IMR-90 (cell line): ENCODE data around the gene DPH2. TPM values are rescaled to one million over a fixed set of nuclear protein-coding genes. Genes with fewer than 3 reads are reported as not detected.

Experiments
- ATAC-seq: fragments of 200-7000 bp; cut with Tn5 transposase; 2 replicates; pipeline ENCODE4 v1.9.1; 2020; ENCODE audit warnings: low read depth, mild to moderate bottlenecking, moderate library complexity
- BruUV-seq: library from RNA; stranded (reverse); fragments of 400-500 nt; replicated peaks from 2 replicates; lab custom pipeline; 2021; lab: Mats Ljungman, UMichigan
- CTCF ChIA-PET: fragments of 300-600 bp; formaldehyde crosslinking; extraction: SDS; loops from one replicate; lab custom pipeline; 2021; ENCODE audit warnings: antibody characterized with exemption; lab: Yijun Ruan, JAX
- POLR2A ChIA-PET: fragments of 300-600 bp; sonication (Branson Sonifier 250); formaldehyde crosslinking; loops from one replicate; lab custom pipeline; 2022; ENCODE audit warnings: antibody characterized with exemption; ENCODE audit not compliant: unreplicated experiment; lab: Charles Lee
- DNase-seq: peaks from one replicate; pipeline ENCODE4 v3.0.0; 2013
- H2AFZ ChIP-seq: replicated peaks from 2 replicates; pipeline ENCODE3; 2013; ENCODE audit warnings: low read length, mild to moderate bottlenecking; ENCODE audit not compliant: poor library complexity
- H2AK5ac ChIP-seq: 2 replicates; pipeline ENCODE4 v1.6.1; 2013; ENCODE audit warnings: low read depth, low read length, inconsistent platforms
- H2AK9ac ChIP-seq: replicated peaks from 2 replicates; pipeline ENCODE3; 2013; ENCODE audit warnings: mild to moderate bottlenecking, low read depth, low read length, moderate library complexity; ENCODE audit not compliant: poor library complexity
- H2BK120ac ChIP-seq: 2 replicates; pipeline ENCODE4 v1.6.1; 2013; ENCODE audit warnings: low read depth, low read length, inconsistent platforms
- H2BK15ac ChIP-seq: 3 replicates; pipeline ENCODE4 v1.6.1; 2013; ENCODE audit warnings: low read depth, low read length, inconsistent platforms
- H2BK20ac ChIP-seq: 2 replicates; pipeline ENCODE4 v1.6.1; 2013; ENCODE audit warnings: low read depth, mild to moderate bottlenecking, inconsistent platforms, low read length, moderate library complexity
- H2BK5ac ChIP-seq: 2 replicates; pipeline ENCODE4 v1.6.1; 2013; ENCODE audit warnings: mild to moderate bottlenecking, low read depth, low read length, inconsistent platforms; ENCODE audit not compliant: poor library complexity, severe bottlenecking
- H3K14ac ChIP-seq: replicated peaks from 2 replicates; pipeline ENCODE4 v1.6.1; 2013; ENCODE audit warnings: low read depth, low read length, inconsistent platforms
- H3K18ac ChIP-seq: 2 replicates; pipeline ENCODE4 v1.6.1; 2013; ENCODE audit warnings: low read depth, low read length, control low read depth
- H3K23ac ChIP-seq: 2 replicates; pipeline ENCODE4 v1.6.1; 2013; ENCODE audit warnings: low read depth, low read length, inconsistent platforms
- H3K27ac ChIP-seq: 2 replicates; pipeline ENCODE4 v1.5.1; 2013; ENCODE audit warnings: mild to moderate bottlenecking, control low read depth, low read length; ENCODE audit not compliant: insufficient read depth
- H3K27me3 ChIP-seq: 2 replicates; pipeline ENCODE4 v1.6.1; 2013; ENCODE audit warnings: low read length; ENCODE audit not compliant: control insufficient read depth, insufficient read depth
- H3K36me3 ChIP-seq: 2 replicates; pipeline ENCODE4 v1.6.1; 2013; ENCODE audit warnings: low read length, mixed read lengths; ENCODE audit not compliant: control insufficient read depth, insufficient read depth
- H3K4ac ChIP-seq: 2 replicates; pipeline ENCODE4 v1.6.1; 2013; ENCODE audit warnings: low read depth, low read length, inconsistent platforms
- H3K4me1 ChIP-seq: 2 replicates; pipeline ENCODE4 v1.6.1; 2013; ENCODE audit warnings: low read length, mixed read lengths; ENCODE audit not compliant: control insufficient read depth, insufficient read depth
- H3K4me2 ChIP-seq: 2 replicates; pipeline ENCODE4 v1.6.1; 2013; ENCODE audit warnings: low read depth, mild to moderate bottlenecking, control low read depth, low read length, moderate library complexity
- H3K4me3 ChIP-seq: 2 replicates; pipeline ENCODE4 v1.5.1; 2013; ENCODE audit warnings: low read depth, mild to moderate bottlenecking, control low read depth, low read length, moderate library complexity; ENCODE audit not compliant: insufficient read depth
- H3K56ac ChIP-seq: 2 replicates; pipeline ENCODE4 v1.6.1; 2013; ENCODE audit warnings: low read length, inconsistent platforms; ENCODE audit not compliant: insufficient read depth; ENCODE audit errors: extremely low read depth
- H3K79me1 ChIP-seq, 2 experiments: 2 replicates each; pipeline ENCODE4 v1.6.1; 2013; ENCODE audit warnings: low read length in 2 of 2, inconsistent platforms in 1 of 2, low read depth in 1 of 2
- H3K9ac ChIP-seq: 2 replicates; pipeline ENCODE4 v1.6.1; 2013; ENCODE audit warnings: low read depth, low read length, control low read depth
- H3K9me1 ChIP-seq: 2 replicates; pipeline ENCODE4 v1.6.1; 2013; ENCODE audit warnings: low read length, inconsistent platforms; ENCODE audit not compliant: insufficient read depth
- H3K9me3 ChIP-seq: 2 replicates; pipeline ENCODE4 v1.6.1; 2013; ENCODE audit warnings: low read length; ENCODE audit not compliant: control insufficient read depth, insufficient read depth
- H4K20me1 ChIP-seq: 2 replicates; pipeline ENCODE4 v1.6.1; 2013; ENCODE audit warnings: low read length, inconsistent platforms; ENCODE audit not compliant: insufficient read depth
- H4K5ac ChIP-seq: 2 replicates; pipeline ENCODE4 v1.6.1; 2013; ENCODE audit warnings: mild to moderate bottlenecking, low read depth, low read length, control low read depth
- H4K8ac ChIP-seq, 2 experiments: 2 replicates each; pipeline ENCODE4 v1.6.1; 2013; ENCODE audit warnings: low read depth in 2 of 2, low read length in 2 of 2, control low read depth in 1 of 2, inconsistent platforms in 1 of 2
- H4K91ac ChIP-seq: 2 replicates; pipeline ENCODE4 v1.6.1; 2013; ENCODE audit warnings: low read depth, low read length, inconsistent platforms; ENCODE audit not compliant: insufficient read depth
- CEBPB ChIP-seq: IDR thresholded peaks from 2 replicates; pipeline ENCODE4 v1.6.1; 2012; ENCODE audit warnings: low read depth, low read length, improper control_type of control experiment
- ELK1 ChIP-seq: fragments of 150-350 bp; IDR thresholded peaks from 2 replicates; pipeline ENCODE4 v1.6.1; 2016; ENCODE audit warnings: low read depth, mild to moderate bottlenecking, low read length, moderate library complexity, borderline replicate concordance
- FOS ChIP-seq: fragments of 150-350 bp; IDR thresholded peaks from 2 replicates; pipeline ENCODE4 v1.6.1; 2016; ENCODE audit warnings: low read depth, low read length
- MAFK ChIP-seq: IDR thresholded peaks from 2 replicates; pipeline ENCODE4 v1.6.1; 2012; ENCODE audit warnings: low read depth, low read length, improper control_type of control experiment
- MXI1 ChIP-seq: IDR thresholded peaks from 2 replicates; pipeline ENCODE4 v1.6.1; 2012; ENCODE audit warnings: low read depth, mild to moderate bottlenecking, low read length, moderate library complexity, borderline replicate concordance
- NFE2L2 ChIP-seq: fragments of 150-350 bp; IDR thresholded peaks from 2 replicates; pipeline ENCODE4 v1.6.1; 2016; ENCODE audit warnings: low read depth, mild to moderate bottlenecking, low read length
- POLR2A ChIP-seq: IDR thresholded peaks from 2 replicates; pipeline ENCODE4 v1.6.1; 2012; ENCODE audit warnings: mild to moderate bottlenecking, low read depth, low read length
- RAD21 ChIP-seq: IDR thresholded peaks from 2 replicates; pipeline ENCODE4 v1.6.1; 2012; ENCODE audit warnings: low read length, improper control_type of control experiment
- RFX5 ChIP-seq: IDR thresholded peaks from 2 replicates; pipeline ENCODE4 v1.8.0; 2012; ENCODE audit warnings: low read depth, mild to moderate bottlenecking, low read length, moderate library complexity
- SMC3 ChIP-seq: fragments of 150-350 bp; IDR thresholded peaks from 2 replicates; pipeline ENCODE4 v1.6.1; 2016; ENCODE audit warnings: low read depth, mild to moderate bottlenecking, antibody characterized with exemption, low read length, moderate library complexity
- WGBS, 2 experiments: methylation state at CpG; one replicate each; pipeline versions ENCODE4 v1.1.5 to v1.1.7; 2013; ENCODE audit warnings: missing lambda C conversion rate in 2 of 2; ENCODE audit not compliant: insufficient read length in 1 of 2; ENCODE audit errors: extremely low coverage in 2 of 2; 5-methylcytosine and 5-hydroxymethylcytosine counted together
- dilution Hi-C: fragments of 300-500 bp; cut with HindIII; formaldehyde crosslinking; loops from one replicate; pipeline ENCODE4 v1.14.3; 2018; ENCODE audit warnings: low sequenced_read_pairs; ENCODE audit not compliant: unreplicated experiment
- in situ Hi-C: fragments of 300-500 bp; cut with MboI; formaldehyde crosslinking; loops from 3 replicates; pipeline ENCODE4 v1.14.3; 2019; ENCODE audit warnings: low sequenced_read_pairs, inconsistent platforms, mixed read lengths
- intact Hi-C: fragments of 100-400 bp; cut with micrococcal nuclease; formaldehyde crosslinking; loops from 2 replicates; pipeline ENCODE4 v1.10.0; 2022
- polyA plus RNA-seq, 3 experiments: library from polyadenylated mRNA; depleted of rRNA; stranded (reverse); fragments of >200 nt; gene quantifications; 2 replicates each; pipeline ENCODE4 v1.2.3, GENCODE V29; 2012; ENCODE audit warnings: low replicate concordance in 1 of 3
- total RNA-seq: library from RNA; depleted of rRNA; stranded (reverse); fragments of >200 nt; gene quantifications from 2 replicates; pipeline ENCODE4 v1.2.3, GENCODE V29; 2012
- TF ChIP-seq, protein P1 (sequence below): fragments of 150-350 bp; IDR thresholded peaks from 2 replicates; pipeline ENCODE4 v1.6.1; 2017; ENCODE audit warnings: mild to moderate bottlenecking, antibody characterized with exemption, low read length, low read depth
- TF ChIP-seq, protein P2 (sequence below): conservative IDR thresholded peaks from 2 replicates; pipeline ENCODE4 v1.5.1; 2012; ENCODE audit warnings: mild to moderate bottlenecking, low read depth, low read length, improper control_type of control experiment

Gene DPH2
- total and polyA plus RNA-seq, 2 of the 4 experiments (the other 2 are of a cell fraction), result 21.0 to 32.2 TPM

DNA sequence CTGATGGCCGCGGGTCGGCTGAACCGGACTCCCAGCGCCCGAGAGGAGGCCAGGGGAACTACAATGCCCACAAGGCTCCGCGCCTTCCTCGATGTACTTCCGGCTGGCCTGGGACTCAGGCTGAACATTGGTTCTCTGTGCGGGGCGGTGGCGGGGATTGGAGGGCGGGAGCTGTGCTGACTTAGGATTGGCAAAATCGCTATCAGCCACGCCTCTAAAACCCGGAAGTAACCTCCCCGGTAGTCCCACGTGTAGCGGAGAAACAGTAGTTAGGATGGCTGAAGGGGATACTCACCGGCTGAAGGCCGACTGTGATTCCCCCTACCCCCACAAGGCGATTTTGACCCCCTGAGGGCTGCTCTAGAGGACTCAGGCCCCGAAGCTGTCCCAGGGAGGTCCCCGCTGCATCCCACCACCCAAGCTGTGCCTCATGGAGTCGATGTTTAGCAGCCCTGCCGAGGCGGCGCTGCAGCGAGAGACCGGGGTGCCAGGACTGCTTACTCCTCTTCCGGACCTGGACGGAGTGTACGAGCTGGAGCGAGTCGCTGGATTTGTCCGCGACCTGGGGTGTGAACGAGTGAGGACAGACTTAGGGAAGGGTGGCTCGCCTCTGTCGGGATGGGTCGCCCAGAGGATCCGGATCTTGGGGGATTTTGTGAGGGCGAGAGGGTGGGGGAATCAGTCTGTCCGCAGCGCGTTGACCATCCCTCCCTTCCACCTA lies at the start of gene DPH2 (continued):
- no peak for TF ChIP-seq NFE2L2
- TF ChIP-seq, protein P1, sequence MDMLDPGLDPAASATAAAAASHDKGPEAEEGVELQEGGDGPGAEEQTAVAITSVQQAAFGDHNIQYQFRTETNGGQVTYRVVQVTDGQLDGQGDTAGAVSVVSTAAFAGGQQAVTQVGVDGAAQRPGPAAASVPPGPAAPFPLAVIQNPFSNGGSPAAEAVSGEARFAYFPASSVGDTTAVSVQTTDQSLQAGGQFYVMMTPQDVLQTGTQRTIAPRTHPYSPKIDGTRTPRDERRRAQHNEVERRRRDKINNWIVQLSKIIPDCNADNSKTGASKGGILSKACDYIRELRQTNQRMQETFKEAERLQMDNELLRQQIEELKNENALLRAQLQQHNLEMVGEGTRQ, result peak; percentile 79
- TF ChIP-seq RAD21, result no peak
- no peak for TF ChIP-seq SMC3
- TF ChIP-seq POLR2A, result no peak

- H4K8ac ChIP-seq, result no peak overlapping the region
- H2BK120ac ChIP-seq, result no peak overlapping the region
- WGBS, 2 experiments, result 89% methylated on average over 5 of the region's 6 CpGs; no CpG with 5 or more reads in 1 of the 2 experiments
- H3K4me1 ChIP-seq, result peaks cover 1% of the 10 kb centered on the region; the same call in 1 of the 2 replicates
- peaks cover 22% of the 10 kb centered on the region; the same call in 1 of the 2 replicates for H3K9me1 ChIP-seq
- no peak overlapping the region for H3K23ac ChIP-seq
- no peak overlapping the region for H3K4me2 ChIP-seq
- CTCF ChIA-PET, result no interaction called here
- H2AFZ ChIP-seq, result no peak overlapping the region
- H2BK5ac ChIP-seq, result no peak overlapping the region
- H3K27ac ChIP-seq, result no peak overlapping the region
- dilution Hi-C loops, result no loop called here
- no peaks in the 10 kb centered on the region for H4K20me1 ChIP-seq
- no peak overlapping the region for H3K9ac ChIP-seq
- no peak overlapping the region for H3K56ac ChIP-seq
- no peak overlapping the region for H2BK20ac ChIP-seq
- no peak overlapping the region for H3K4ac ChIP-seq
- no peak overlapping the region for H3K4me3 ChIP-seq
- no peak overlapping the region for H2BK15ac ChIP-seq
- no peak overlapping the region for H4K91ac ChIP-seq
- POLR2A ChIA-PET, result no interaction called here
- peaks cover 6% of the 10 kb centered on the region for H3K36me3 ChIP-seq
- intact Hi-C loops, result no loop called here
- H3K14ac ChIP-seq, result no peak overlapping the region
- no peak overlapping the region for H2AK5ac ChIP-seq
- no peak overlapping the region for H2AK9ac ChIP-seq
- in situ Hi-C loops, result no loop called here
- ATAC-seq (no peak), DNase-seq (no peak)
- H3K79me1 ChIP-seq, result no peaks in the 10 kb centered on the region
- no TSS peak for BruUV-seq
- H3K27me3 ChIP-seq, result no peaks in the 10 kb centered on the region
- no peak overlapping the region for H4K5ac ChIP-seq
- H3K9me3 ChIP-seq, result no peaks in the 10 kb centered on the region
- no peak overlapping the region for H3K18ac ChIP-seq
- no peak for TF ChIP-seq POLR2A
- TF ChIP-seq, protein P1, result no peak
- TF ChIP-seq MXI1, result no peak
- no peak for TF ChIP-seq ELK1
- TF ChIP-seq, protein P2, sequence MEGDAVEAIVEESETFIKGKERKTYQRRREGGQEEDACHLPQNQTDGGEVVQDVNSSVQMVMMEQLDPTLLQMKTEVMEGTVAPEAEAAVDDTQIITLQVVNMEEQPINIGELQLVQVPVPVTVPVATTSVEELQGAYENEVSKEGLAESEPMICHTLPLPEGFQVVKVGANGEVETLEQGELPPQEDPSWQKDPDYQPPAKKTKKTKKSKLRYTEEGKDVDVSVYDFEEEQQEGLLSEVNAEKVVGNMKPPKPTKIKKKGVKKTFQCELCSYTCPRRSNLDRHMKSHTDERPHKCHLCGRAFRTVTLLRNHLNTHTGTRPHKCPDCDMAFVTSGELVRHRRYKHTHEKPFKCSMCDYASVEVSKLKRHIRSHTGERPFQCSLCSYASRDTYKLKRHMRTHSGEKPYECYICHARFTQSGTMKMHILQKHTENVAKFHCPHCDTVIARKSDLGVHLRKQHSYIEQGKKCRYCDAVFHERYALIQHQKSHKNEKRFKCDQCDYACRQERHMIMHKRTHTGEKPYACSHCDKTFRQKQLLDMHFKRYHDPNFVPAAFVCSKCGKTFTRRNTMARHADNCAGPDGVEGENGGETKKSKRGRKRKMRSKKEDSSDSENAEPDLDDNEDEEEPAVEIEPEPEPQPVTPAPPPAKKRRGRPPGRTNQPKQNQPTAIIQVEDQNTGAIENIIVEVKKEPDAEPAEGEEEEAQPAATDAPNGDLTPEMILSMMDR, result no peak
- TF ChIP-seq FOS, result no peak
- TF ChIP-seq MAFK, result no peak
- TF ChIP-seq CEBPB, result no peak
- no peak for TF ChIP-seq RFX5
These were observed 48.8 kb upstream of the DPH2 start for GRCh38 chr1:43921022-43921421.
